ENCODE results near the gene SEC24C.

- TF ChIP-seq EZH2 (IDR thresholded peaks at IDR 0.05) (no peak), CTCF (IDR thresholded peaks at IDR 0.05) (no peak)
Observed at GRCh38 chr10:73773152-73773879, 29.1 kb downstream of the SEC24C start.

Measured in neural progenitor cell (in vitro differentiated cells).